Activated T-cell treated with anti-CD3 and anti-CD28 coated beads for 4 hours (primary cell): ENCODE measurements around the gene C10orf67.

Experiments used
- DNase-seq: peaks from one replicate; pipeline ENCODE4 v3.0.0-alpha.2; 2020

Gene C10orf67

GRCh38 chr10:23194966-23195845, 149.4 kb downstream of the C10orf67 start:
- DNase-seq, result no peak

GRCh38 chr10:23194471-23194965, 150.1 kb downstream of the C10orf67 start:
- no peak for DNase-seq

GRCh38 chr10:23193435-23194074, 151.0 kb downstream of the C10orf67 start:
- no peak for DNase-seq

- no peak for DNase-seq
Measured at GRCh38 chr10:23192712-23193434, 151.7 kb downstream of the C10orf67 start.

GRCh38 chr10:23191764-23192711, 152.6 kb downstream of the C10orf67 start, which contains the start of gene PTF1A:
Gene PTF1A, plus strand, starts transcription at chr10:23192312. Its CDS starts 219 bp downstream, at chr10:23192531.
- DNase-seq, result no peak

GRCh38 chr10:23190872-23191763, 153.5 kb downstream of the C10orf67 start:
- no peak for DNase-seq

- no peak for DNase-seq
Measured at GRCh38 chr10:23189024-23189423, 155.6 kb downstream of the C10orf67 start.

GRCh38 chr10:23187155-23187554, 157.4 kb downstream of the C10orf67 start:
- no peak for DNase-seq

DNA sequence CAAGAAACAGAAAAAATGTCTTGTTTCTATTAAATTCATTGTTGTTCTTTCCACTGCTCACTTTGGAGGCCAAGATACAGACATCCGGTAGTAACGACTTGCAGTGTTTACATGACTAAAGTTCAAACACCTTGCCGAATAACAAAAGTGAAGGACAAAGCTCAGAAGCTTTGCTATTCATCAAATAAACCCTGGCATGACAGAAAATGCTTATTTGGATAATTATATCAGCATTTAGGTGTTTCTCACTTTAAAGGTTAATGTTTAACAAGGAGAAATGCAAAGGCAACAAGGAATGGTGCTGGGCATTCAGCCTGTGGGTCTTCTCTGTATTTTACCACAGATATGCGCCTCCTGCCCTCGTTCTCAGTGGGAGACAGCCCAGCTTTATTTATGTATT, 157.9 kb downstream of the C10orf67 start:
- DNase-seq, result no peak

DNA sequence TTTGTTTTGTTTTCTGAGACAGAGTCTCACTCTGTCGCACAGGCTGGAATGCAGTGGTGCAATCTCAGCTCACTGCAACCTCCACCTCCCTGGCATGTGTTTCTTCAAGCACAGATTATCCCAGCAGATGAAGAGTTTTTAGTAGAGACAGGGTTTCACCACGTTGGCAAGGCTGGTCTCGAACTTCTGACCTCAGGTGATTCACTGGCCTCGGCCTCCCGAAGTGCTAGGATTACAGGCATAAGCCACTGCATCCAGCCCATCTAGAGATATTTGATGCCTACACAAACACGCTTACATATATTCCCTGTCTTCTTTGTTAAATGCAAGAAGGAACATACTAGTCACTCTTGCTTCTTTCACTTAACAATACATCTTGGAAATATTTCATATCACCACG, 158.4 kb downstream of the C10orf67 start:
- no peak for DNase-seq

DNA sequence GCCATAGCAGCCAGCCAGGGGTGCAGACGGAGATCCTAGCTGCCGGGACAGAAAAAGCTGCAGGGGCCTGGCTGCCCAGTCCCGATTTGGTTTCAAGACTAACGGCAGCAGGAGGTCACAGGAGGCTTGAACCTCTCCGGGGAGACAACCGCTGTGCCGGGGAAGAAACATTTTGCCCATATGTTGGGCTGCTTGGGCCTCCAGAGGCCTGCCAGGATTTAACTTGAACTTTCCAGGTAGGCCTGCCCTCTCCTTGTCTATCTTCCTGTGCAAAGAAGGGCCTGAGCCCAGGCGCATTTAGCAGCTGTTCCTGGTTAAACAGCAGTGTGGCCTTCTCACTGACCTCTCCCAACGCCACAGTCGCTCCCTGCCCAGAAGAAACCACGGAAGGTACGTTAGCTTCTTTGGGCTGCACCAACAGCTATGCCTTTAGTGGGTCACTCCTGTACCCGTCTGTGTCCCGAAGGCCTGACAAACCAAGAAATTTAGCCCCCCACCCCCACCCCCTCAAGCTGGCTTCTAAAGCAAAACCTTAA, 169.6 kb downstream of the C10orf67 start:
- no peak for DNase-seq

DNA sequence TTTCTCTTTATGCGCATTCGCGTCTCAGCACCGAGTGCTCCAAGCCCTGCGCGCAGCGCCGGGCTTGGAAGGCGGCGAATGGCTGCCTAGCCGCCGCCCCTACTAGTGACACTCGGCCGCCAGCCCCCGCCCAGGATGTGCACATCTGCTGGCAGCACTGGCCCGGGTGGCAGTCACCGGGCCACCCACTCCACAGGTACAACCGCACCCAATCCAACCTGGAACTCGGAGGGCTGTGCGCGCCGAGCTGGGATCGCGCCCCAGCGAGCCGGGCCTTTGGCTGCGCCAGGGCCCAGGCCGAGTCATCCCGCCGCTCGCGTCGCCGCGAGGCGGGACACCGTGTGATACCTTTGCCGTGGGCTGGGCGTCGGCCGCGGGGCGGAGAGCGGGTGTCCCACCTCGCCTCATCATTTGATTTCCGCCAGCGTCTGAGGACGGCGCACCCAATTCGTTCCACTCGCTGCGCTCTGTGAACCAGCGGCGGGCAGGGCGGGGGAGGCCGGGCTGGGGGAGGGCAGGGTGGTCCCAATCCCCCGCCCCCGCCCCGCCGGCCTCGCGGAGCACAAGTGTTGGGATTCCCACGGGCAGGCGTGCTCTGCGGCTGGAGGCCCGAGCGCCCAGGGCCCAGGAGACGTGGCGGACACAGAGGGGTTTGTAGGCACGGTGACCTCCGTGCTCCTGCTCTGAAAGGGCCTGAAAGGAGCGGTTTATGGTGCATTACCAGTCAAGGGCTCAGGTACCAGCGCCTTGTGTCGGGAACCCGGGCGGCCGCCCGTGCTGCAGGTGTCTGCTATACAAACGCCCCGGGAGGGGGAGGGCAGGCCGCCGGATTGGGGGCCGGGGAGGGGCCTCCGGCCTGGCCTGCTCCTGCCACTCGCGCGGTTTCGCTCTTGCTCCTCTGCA, 170.3 kb downstream of the C10orf67 start:
- no peak for DNase-seq

GRCh38 chr10:23173214-23174073, 171.2 kb downstream of the C10orf67 start:
- DNase-seq, result no peak

- no peak for DNase-seq
Measured at GRCh38 chr10:23172429-23173213, 172.0 kb downstream of the C10orf67 start.

DNA sequence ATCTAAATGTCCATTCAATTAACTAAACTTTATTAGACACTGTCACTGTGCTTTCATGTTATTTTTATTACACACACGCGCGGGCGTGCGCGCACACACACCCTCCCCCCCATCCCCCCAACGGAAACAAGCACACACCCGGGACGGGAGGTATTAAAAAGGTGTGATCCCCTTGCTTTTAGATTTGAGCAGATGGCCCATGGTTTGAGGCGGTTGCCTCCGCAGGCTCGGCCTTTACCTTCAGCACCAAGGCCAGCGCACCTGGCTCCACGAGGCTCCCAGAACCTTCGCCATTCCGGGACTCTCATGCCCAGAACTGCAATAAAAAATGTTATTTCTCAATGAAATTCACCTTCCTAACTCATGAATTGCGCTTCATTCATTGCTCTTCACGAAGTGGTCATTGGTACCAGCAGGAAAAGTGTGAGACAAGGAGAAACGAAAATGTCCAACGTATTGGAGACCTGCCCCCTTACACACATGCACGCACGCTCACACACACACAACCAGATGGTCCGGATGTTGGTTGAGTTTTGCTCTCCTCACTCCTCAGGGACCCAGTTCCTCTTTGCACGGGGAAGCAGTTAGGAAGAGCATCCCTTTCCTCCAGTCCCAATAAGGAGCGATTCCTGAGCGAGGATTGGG, 173.2 kb downstream of the C10orf67 start:
- DNase-seq, result no peak

GRCh38 chr10:23158370-23158769, 186.2 kb downstream of the C10orf67 start:
- DNase-seq, result peak; percentile 8

DNA sequence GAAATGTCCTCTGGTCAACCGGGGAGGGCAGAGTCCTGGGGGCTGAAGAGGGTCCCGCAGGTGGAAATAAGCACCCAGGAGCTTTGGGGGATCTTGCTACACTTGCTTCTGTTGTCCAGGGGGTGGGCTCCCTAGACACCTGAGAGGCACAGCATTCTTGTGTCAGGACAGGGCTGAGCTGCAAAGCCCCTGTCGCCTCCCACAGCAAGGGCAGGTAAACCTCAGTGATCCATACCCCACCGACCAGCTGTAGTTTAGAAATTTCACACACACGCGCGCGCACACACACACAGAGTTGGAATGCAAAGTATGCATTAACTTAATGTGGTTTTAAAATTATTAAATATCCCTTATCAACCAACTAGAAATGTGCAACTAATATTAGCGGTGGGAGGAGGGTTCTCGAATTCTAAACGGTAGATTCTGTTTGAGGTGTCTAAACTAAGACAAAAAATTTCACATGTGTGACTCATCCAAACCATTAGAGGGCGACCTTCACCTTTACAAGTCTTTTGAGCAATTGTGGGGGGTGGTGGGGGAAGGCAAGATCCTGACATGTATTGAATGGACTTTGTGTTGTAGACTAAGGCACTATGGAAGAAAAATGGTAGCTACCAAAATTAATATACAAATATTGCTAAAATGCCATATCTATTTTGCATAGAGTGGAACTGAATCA, 186.8 kb downstream of the C10orf67 start:
- no peak for DNase-seq
